Measurements from ENCODE around the gene KCNQ5. TPM values are rescaled to one million over a fixed set of nuclear protein-coding genes. Genes with fewer than 3 reads are reported as not detected.

The KCNQ5 gene
- total and polyA plus RNA-seq, 10 of the 15 experiments (the other 5 are each of a cell fraction or from before 2014, with no cell fraction given): 0.60 to 16.2 (median 3.2) TPM

DNA sequence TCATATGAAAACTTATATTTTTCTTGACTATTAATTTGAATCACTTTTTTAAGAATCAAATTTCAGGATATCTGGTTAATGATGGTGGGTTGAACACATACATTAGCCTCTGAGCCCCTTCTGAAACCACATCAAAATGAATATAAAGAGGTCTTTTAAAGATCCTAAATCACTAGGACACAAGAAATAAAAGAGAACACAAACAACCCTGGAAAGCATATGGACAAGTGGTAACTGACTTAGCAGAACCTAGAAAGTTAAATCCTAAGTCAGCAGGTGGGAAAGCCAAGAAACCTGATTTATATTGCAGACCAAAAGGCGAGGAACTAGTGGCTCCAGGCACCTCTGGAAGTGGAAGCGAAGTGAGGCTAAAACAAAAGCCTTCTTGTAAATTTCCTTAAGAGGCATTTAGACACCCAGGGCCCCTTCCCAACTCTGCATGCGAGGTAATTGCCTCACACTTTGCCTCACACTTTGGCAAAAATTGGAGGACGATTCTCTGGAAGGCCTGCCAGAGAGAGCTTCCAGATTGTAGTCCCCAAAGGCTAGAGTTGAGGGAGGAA is 309.5 kb downstream of the KCNQ5 start (continued):
- TF ChIP-seq, protein P1, sequence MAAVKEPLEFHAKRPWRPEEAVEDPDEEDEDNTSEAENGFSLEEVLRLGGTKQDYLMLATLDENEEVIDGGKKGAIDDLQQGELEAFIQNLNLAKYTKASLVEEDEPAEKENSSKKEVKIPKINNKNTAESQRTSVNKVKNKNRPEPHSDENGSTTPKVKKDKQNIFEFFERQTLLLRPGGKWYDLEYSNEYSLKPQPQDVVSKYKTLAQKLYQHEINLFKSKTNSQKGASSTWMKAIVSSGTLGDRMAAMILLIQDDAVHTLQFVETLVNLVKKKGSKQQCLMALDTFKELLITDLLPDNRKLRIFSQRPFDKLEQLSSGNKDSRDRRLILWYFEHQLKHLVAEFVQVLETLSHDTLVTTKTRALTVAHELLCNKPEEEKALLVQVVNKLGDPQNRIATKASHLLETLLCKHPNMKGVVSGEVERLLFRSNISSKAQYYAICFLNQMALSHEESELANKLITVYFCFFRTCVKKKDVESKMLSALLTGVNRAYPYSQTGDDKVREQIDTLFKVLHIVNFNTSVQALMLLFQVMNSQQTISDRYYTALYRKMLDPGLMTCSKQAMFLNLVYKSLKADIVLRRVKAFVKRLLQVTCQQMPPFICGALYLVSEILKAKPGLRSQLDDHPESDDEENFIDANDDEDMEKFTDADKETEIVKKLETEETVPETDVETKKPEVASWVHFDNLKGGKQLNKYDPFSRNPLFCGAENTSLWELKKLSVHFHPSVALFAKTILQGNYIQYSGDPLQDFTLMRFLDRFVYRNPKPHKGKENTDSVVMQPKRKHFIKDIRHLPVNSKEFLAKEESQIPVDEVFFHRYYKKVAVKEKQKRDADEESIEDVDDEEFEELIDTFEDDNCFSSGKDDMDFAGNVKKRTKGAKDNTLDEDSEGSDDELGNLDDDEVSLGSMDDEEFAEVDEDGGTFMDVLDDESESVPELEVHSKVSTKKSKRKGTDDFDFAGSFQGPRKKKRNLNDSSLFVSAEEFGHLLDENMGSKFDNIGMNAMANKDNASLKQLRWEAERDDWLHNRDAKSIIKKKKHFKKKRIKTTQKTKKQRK (IDR thresholded peaks at IDR 0.05; ENCODE audit: low read depth, low read length): no peak
- TF ChIP-seq ZSCAN29 (IDR thresholded peaks at IDR 0.05): no peak
- no peak for TF ChIP-seq MEF2B (IDR thresholded peaks at IDR 0.05; ENCODE audit: partially characterized antibody, poor library complexity, severe bottlenecking)
- no peak for TF ChIP-seq ZNF217 (IDR thresholded peaks at IDR 0.05)

DNA sequence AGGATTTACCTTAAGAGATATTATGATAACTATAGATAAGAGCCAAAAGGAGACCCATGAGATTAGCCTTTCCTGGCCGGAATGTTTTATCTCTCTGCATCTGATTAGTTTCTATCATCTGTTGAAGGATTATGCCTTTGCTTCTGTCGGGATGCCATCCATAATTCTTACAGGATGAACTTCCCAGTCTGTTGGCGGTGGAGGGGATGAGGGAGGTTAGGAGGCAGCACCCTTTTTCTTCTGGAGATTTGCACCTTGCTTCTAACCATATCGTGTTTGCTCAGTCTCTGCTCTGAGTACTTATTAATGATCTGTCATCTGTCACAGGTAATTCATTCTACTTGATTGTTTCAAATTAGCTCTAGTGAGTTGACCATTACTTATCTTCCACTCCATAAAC is 311.4 kb downstream of the KCNQ5 start:
- Histone ChIP-seq H3K9ac (ENCODE audit: control insufficient read depth, insufficient read depth, low read length) (no peak overlapping the region), H3K36me3 (ENCODE audit: control insufficient read depth in 2 of 2, insufficient read depth in 2 of 2, low read length in 1 of 2) (no peaks in the 10 kb centered on the region), H4K20me1 (ENCODE audit: control insufficient read depth, insufficient read depth) (no peaks in the 10 kb centered on the region), H2AFZ (ENCODE audit: control insufficient read depth, low read depth, low read length) (no peak overlapping the region), H3K9me3 (replicated peaks; ENCODE audit: control insufficient read depth, insufficient read depth, low read length) (no peaks in the 10 kb centered on the region), H3K27me3 (replicated peaks in 1 of 2; ENCODE audit: control insufficient read depth in 2 of 2, insufficient read depth in 2 of 2, low read length in 1 of 2) (no peaks in the 10 kb centered on the region), H3K4me3 (no peak overlapping the region), H3K4me2 (ENCODE audit: control insufficient read depth, insufficient read depth) (no peak overlapping the region), H3K27ac (ENCODE audit: control insufficient read depth, insufficient read depth) (no peak overlapping the region), H3K4me1 (ENCODE audit: control insufficient read depth, insufficient read depth, low read length) (no peaks in the 10 kb centered on the region), H3K79me2 (ENCODE audit: control insufficient read depth, insufficient read depth, low read length) (no peaks in the 10 kb centered on the region)
- POLR2A ChIA-PET: no interaction called here
- in situ Hi-C loops (cut with MboI) (no loop called here), intact Hi-C loops (cut with micrococcal nuclease; ENCODE audit: unreplicated experiment) (no loop called here)
- SMC1A ChIA-PET (ENCODE audit: uncharacterized antibody, unreplicated experiment): interaction anchor here (1.3 kb wide), 2 partner anchors 14 to 19 kb away, joined by 3 read pairs; no protein-coding TSS in a partner anchor
- FAIRE-seq (no peak), ATAC-seq (no peak), DNase-seq (ENCODE audit: low read depth, low spot score) (no peak)
- 83% methylated on average over 4 of the region's 4 CpGs for WGBS (ENCODE audit: insufficient coverage, insufficient replicate concordance, low lambda C conversion rate, missing lambda C conversion rate)
- BruUV-seq (replicated peaks): no TSS peak
- CTCF ChIA-PET: interaction anchor here (0.6 kb wide), 1 partner anchor 129 kb away, joined by 3 read pairs; no protein-coding TSS in a partner anchor
- RAD21 ChIA-PET (ENCODE audit: unreplicated experiment): interaction anchor here (1.1 kb wide), 1 partner anchor 317 kb away, joined by 3 read pairs; no protein-coding TSS in a partner anchor
- no peak for TF ChIP-seq ZNF217 (IDR thresholded peaks at IDR 0.05)
- no peak for TF ChIP-seq PRDM15 (CRISPR knock-in tag; IDR thresholded peaks at IDR 0.05)
- TF ChIP-seq IKZF2 (IDR thresholded peaks at IDR 0.05): no peak
- TF ChIP-seq ATF7 (IDR thresholded peaks at IDR 0.05; ENCODE audit: low read depth): no peak
- no peak for TF ChIP-seq RUNX3 (IDR thresholded peaks at IDR 0.05; ENCODE audit: low read length)
- TF ChIP-seq RAD21 (IDR thresholded peaks at IDR 0.05; ENCODE audit: insufficient read depth, low read depth, low read length): no peak
- TF ChIP-seq TAF1 (IDR thresholded peaks at IDR 0.05; ENCODE audit: borderline replicate concordance, low read depth, low read length): no peak
- TF ChIP-seq, protein P1 (IDR thresholded peaks at IDR 0.05; ENCODE audit: low read depth, low read length): no peak
- TF ChIP-seq ETV6 (conservative IDR thresholded peaks at IDR 0.05 in 1 of 2, IDR thresholded peaks at IDR 0.05 in 1 of 2; ENCODE audit: borderline replicate concordance in 1 of 2, low read depth in 1 of 2): no peak

Measured in GM12878 (cell line).